GM10248 (cell line): Measurements from ENCODE around the gene LITAFD.

ENCODE experiments used
- CTCF ChIA-PET: fragments of 300-600 bp; sonication (Branson Sonifier 250); formaldehyde crosslinking; extraction: SDS; loops from one replicate; lab custom pipeline; 2021; ENCODE audit warnings: antibody characterized with exemption; lab: Yijun Ruan, JAX
- POLR2A ChIA-PET: fragments of 350-650 bp; sonication (Branson Sonifier 250); formaldehyde crosslinking; extraction: SDS; loops from one replicate; lab custom pipeline; 2020; ENCODE audit warnings: antibody characterized with exemption; lab: Yijun Ruan, JAX
- DNase-seq: peaks from one replicate; pipeline ENCODE4 v3.0.0; 2012; ENCODE audit errors: extremely low spot score
- CTCF ChIP-seq: IDR thresholded peaks from 2 replicates; pipeline ENCODE4 v1.5.1; 2012; ENCODE audit warnings: mild to moderate bottlenecking, low read depth; ENCODE audit errors: extremely low read depth, missing control alignments, control extremely low read depth

Gene LITAFD

GRCh38 chr16:8919089-8919933, 37.2 kb downstream of the LITAFD start:
- no peak for DNase-seq
- ChIA-PET POLR2A (no interaction called here), CTCF (interaction anchor here (1.0 to 2.5 kb wide), 5 partner anchors 9 to 89 kb away, joined by 3 to 8 read pairs (median 6); no protein-coding TSS in a partner anchor)
- TF ChIP-seq CTCF, result no peak

- DNase-seq, result no peak
- CTCF ChIA-PET, result interaction anchor here (1.0 to 2.5 kb wide), 5 partner anchors 9 to 89 kb away, joined by 3 to 8 read pairs (median 6); no protein-coding TSS in a partner anchor
- POLR2A ChIA-PET, result no interaction called here
- TF ChIP-seq CTCF, result no peak
These were observed 37.8 kb downstream of the LITAFD start for GRCh38 chr16:8919934-8920462.

- CTCF ChIA-PET, result interaction anchor here (1.3 to 4.1 kb wide), 4 partner anchors 10 to 88 kb away, joined by 4 to 29 read pairs (median 5); no protein-coding TSS in a partner anchor
- TF ChIP-seq CTCF, result no peak
- POLR2A ChIA-PET, result no interaction called here
- no peak for DNase-seq
These were observed 38.6 kb downstream of the LITAFD start for GRCh38 chr16:8920645-8921346.

GRCh38 chr16:8921347-8921984, 39.3 kb downstream of the LITAFD start:
- CTCF ChIA-PET, result interaction anchor here (0.7 to 4.1 kb wide), 4 partner anchors 12 to 201 kb away, joined by 3 to 29 read pairs (median 4); no protein-coding TSS in a partner anchor

GRCh38 chr16:8923199-8923598, 41.0 kb downstream of the LITAFD start:
- CTCF ChIA-PET, result interaction anchor here (0.8 to 4.1 kb wide), 3 partner anchors 9 to 85 kb away, joined by 3 to 29 read pairs (median 3); no protein-coding TSS in a partner anchor
- no peak for DNase-seq
- POLR2A ChIA-PET, result no interaction called here
- TF ChIP-seq CTCF, result no peak

More at GRCh38 chr16:8921347-8921984, 39.3 kb downstream of the LITAFD start:
- POLR2A ChIA-PET, result no interaction called here
- no peak for TF ChIP-seq CTCF
- DNase-seq, result no peak

- ChIA-PET POLR2A (no interaction called here), CTCF (interaction anchor here (1.4 to 4.1 kb wide), 2 partner anchors 10 to 12 kb away, joined by 3 to 29 read pairs; no protein-coding TSS in a partner anchor)
- DNase-seq, result peak; percentile 40
- no peak for TF ChIP-seq CTCF
These were observed 42.1 kb downstream of the LITAFD start for GRCh38 chr16:8924214-8924613.
